Thyroid gland (tissue), 4 donors: ENCODE data around the gene DTX1.

ENCODE experiments used
- CTCF ChIP-seq, 6 experiments: fragments of 200-600 bp in 3 of 6; fragments of 450-650 bp in 3 of 6; sonication (generic) in 3 of 6; IDR thresholded peaks; one replicate each; pipeline ENCODE4 v1.5.1; 2016 to 2019; ENCODE audit warnings: antibody characterized with exemption in 6 of 6, mild to moderate bottlenecking in 2 of 6, inconsistent platforms in 1 of 6, moderate library complexity in 1 of 6
- POLR2A ChIP-seq, 2 donors: fragments of 450-650 bp; IDR thresholded peaks; one replicate each; pipeline ENCODE4 v1.6.1; 2017; ENCODE audit warnings: antibody characterized with exemption in 2 of 2, mild to moderate bottlenecking in 2 of 2, moderate library complexity in 1 of 2

GRCh38 chr12:113063396-113064350 is 7.1 kb downstream of the DTX1 start:
- TF ChIP-seq CTCF (IDR thresholded peaks at IDR 0.05) (no peak), POLR2A (IDR thresholded peaks at IDR 0.05) (no peak)
